ENCODE measurements around the gene CLK1.

CLK1 gene

GRCh38 chr2:200850512-200851256, 13.8 kb downstream of the CLK1 start:
- no peaks in the 10 kb centered on the region for H3K9me3 ChIP-seq
- H3K4me1 ChIP-seq = peaks cover 0 to 7% (median 0%) of the 10 kb centered on the region in 4 donors
- intact Hi-C loops (cut with DNase I; ENCODE audit: low total_unique reads) = no loop called here
- H3K36me3 ChIP-seq = peaks cover 52 to 57% (median 56%) of the 10 kb centered on the region in 3 donors
- no peak overlapping the region for H3K27ac ChIP-seq
- DNase-seq = no peak
- H3K27me3 ChIP-seq = no peaks in the 10 kb centered on the region
- no peak overlapping the region for H3K4me3 ChIP-seq
- no peak for TF ChIP-seq CTCF (IDR thresholded peaks at IDR 0.05)

GRCh38 chr2:200847939-200848338, 16.5 kb downstream of the CLK1 start:
- Histone ChIP-seq H3K9me3 (no peaks in the 10 kb centered on the region), H3K27ac (no peak overlapping the region), H3K4me3 (no peak overlapping the region), H3K4me1 (no peaks in the 10 kb centered on the region), H3K36me3 (peaks cover 25 to 29% (median 28%) of the 10 kb centered on the region in 3 donors), H3K27me3 (no peaks in the 10 kb centered on the region)
- DNase-seq = no peak
- intact Hi-C loops (cut with DNase I; ENCODE audit: low total_unique reads) = no loop called here
- no peak for TF ChIP-seq CTCF (IDR thresholded peaks at IDR 0.05)

- TF ChIP-seq CTCF (IDR thresholded peaks at IDR 0.05) = no peak
- Histone ChIP-seq H3K27me3 (no peaks in the 10 kb centered on the region), H3K4me3 (no peak overlapping the region), H3K27ac (no peak overlapping the region), H3K36me3 (peaks cover 18 to 22% (median 21%) of the 10 kb centered on the region in 3 donors), H3K9me3 (no peaks in the 10 kb centered on the region), H3K4me1 (no peaks in the 10 kb centered on the region)
- intact Hi-C loops (cut with DNase I; ENCODE audit: low total_unique reads) = no loop called here
- no peak for DNase-seq
Measured at GRCh38 chr2:200847269-200847668, 17.2 kb downstream of the CLK1 start.

GRCh38 chr2:200845669-200846325, 18.7 kb downstream of the CLK1 start:
- Histone ChIP-seq H3K36me3 (peaks cover 3 to 8% (median 7%) of the 10 kb centered on the region in 3 donors), H3K4me3 (no peak overlapping the region), H3K9me3 (no peaks in the 10 kb centered on the region), H3K27ac (no peak overlapping the region), H3K27me3 (no peaks in the 10 kb centered on the region), H3K4me1 (no peaks in the 10 kb centered on the region)
- intact Hi-C loops (cut with DNase I; ENCODE audit: low total_unique reads) = no loop called here
- TF ChIP-seq CTCF (IDR thresholded peaks at IDR 0.05) = no peak
- DNase-seq = no peak

- no peak for TF ChIP-seq CTCF (IDR thresholded peaks at IDR 0.05)
- DNase-seq = no peak
- Histone ChIP-seq H3K4me3 (no peak overlapping the region), H3K27ac (no peak overlapping the region), H3K27me3 (no peaks in the 10 kb centered on the region), H3K36me3 (peaks cover 0 to 2% (median under 1%) of the 10 kb centered on the region in 3 donors), H3K4me1 (no peaks in the 10 kb centered on the region), H3K9me3 (no peaks in the 10 kb centered on the region)
- intact Hi-C loops (cut with DNase I; ENCODE audit: low total_unique reads) = no loop called here
Measured at GRCh38 chr2:200845194-200845593, 19.3 kb downstream of the CLK1 start.

Data from tibial artery (tissue), 4 donors.